ENCODE data around the gene GIMAP2. TPM values are rescaled to one million over a fixed set of nuclear protein-coding genes. Genes with fewer than 3 reads are reported as not detected.

The GIMAP2 gene
- total and polyA plus RNA-seq, 9 of the 15 experiments (the other 6 are each of a cell fraction or from before 2014, with no cell fraction given): 0.37 to 1.8 (median 1.2) TPM

- H3K27me3 ChIP-seq (ENCODE audit: control insufficient read depth in 2 of 2, insufficient read depth in 2 of 2, low read length in 2 of 2): 0 out of 5 replicates have a peak, but pooled peaks cover 3 to 4% of the 10 kb centered on the region in 2 experiments
- no peaks in the 10 kb centered on the region for H3K79me2 ChIP-seq (ENCODE audit: control insufficient read depth, insufficient read depth, low read length)
- H3K4me3 ChIP-seq: no peak overlapping the region
- no peak overlapping the region for H3K9ac ChIP-seq (ENCODE audit: insufficient read depth in 1 of 2, low read depth in 2 of 2, low read length in 2 of 2)
- H3K4me1 ChIP-seq (replicated peaks in 1 of 2; ENCODE audit: control insufficient read depth in 2 of 2, insufficient read depth in 2 of 2, low read length in 2 of 2): no peaks in the 10 kb centered on the region
- ChIA-PET POLR2A (no interaction called here), CTCF (ENCODE audit: low intra/inter-chr PET ratio) (no interaction called here)
- DNase-seq (ENCODE audit: extremely low read depth in 1 of 4, low spot score in 3 of 4) (no peak), ATAC-seq (no peak), FAIRE-seq (no peak)
- H3K9me3 ChIP-seq (replicated peaks; ENCODE audit: control insufficient read depth, insufficient read depth, low read depth, low read length): no peaks in the 10 kb centered on the region
- peak; percentile 68 for TF ChIP-seq MYNN (IDR thresholded peaks at IDR 0.05)
- no peak for TF ChIP-seq MYNN (CRISPR knock-in tag; IDR thresholded peaks at IDR 0.05)
- TF ChIP-seq, protein P1, sequence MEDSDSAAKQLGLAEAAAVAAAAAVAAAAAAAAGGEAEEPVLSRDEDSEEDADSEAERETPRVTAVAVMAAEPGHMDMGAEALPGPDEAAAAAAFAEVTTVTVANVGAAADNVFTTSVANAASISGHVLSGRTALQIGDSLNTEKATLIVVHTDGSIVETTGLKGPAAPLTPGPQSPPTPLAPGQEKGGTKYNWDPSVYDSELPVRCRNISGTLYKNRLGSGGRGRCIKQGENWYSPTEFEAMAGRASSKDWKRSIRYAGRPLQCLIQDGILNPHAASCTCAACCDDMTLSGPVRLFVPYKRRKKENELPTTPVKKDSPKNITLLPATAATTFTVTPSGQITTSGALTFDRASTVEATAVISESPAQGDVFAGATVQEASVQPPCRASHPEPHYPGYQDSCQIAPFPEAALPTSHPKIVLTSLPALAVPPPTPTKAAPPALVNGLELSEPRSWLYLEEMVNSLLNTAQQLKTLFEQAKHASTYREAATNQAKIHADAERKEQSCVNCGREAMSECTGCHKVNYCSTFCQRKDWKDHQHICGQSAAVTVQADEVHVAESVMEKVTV (CRISPR knock-in tag; IDR thresholded peaks at IDR 0.05): no peak
- peak; percentile 83 for TF ChIP-seq RFX1 (IDR thresholded peaks at IDR 0.05)
- TF ChIP-seq, protein P2, sequence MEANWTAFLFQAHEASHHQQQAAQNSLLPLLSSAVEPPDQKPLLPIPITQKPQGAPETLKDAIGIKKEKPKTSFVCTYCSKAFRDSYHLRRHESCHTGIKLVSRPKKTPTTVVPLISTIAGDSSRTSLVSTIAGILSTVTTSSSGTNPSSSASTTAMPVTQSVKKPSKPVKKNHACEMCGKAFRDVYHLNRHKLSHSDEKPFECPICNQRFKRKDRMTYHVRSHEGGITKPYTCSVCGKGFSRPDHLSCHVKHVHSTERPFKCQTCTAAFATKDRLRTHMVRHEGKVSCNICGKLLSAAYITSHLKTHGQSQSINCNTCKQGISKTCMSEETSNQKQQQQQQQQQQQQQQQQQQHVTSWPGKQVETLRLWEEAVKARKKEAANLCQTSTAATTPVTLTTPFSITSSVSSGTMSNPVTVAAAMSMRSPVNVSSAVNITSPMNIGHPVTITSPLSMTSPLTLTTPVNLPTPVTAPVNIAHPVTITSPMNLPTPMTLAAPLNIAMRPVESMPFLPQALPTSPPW (CRISPR knock-in tag; IDR thresholded peaks at IDR 0.05): no peak
- no peak for TF ChIP-seq SRSF1 (IDR thresholded peaks at IDR 0.05; ENCODE audit: low read depth, low read length)
- in situ Hi-C loops (cut with MboI): no loop called here
- no peak overlapping the region for H3K27ac ChIP-seq (ENCODE audit: extremely low read depth, low read depth, low read length)
- no peak overlapping the region for H2AFZ ChIP-seq (ENCODE audit: low read depth, low read length)
- H3K9me1 ChIP-seq (ENCODE audit: control insufficient read depth, insufficient read depth, low read length): no peaks in the 10 kb centered on the region
- BruUV-seq (replicated peaks): no TSS peak
- intact Hi-C loops (cut with micrococcal nuclease): no loop called here
- H3K4me2 ChIP-seq (ENCODE audit: insufficient read depth, low read length): no peak overlapping the region
- no peaks in the 10 kb centered on the region for H4K20me1 ChIP-seq (replicated peaks; ENCODE audit: control insufficient read depth, insufficient read depth, low read length)
- H3K36me3 ChIP-seq (ENCODE audit: control insufficient read depth, insufficient read depth, low read length): no peaks in the 10 kb centered on the region
Observed at GRCh38 chr7:150728011-150728410, 42.5 kb downstream of the GIMAP2 start.

Data from K562 (cell line).